H1 (cell line): ENCODE results near the gene MCC. TPM values are rescaled to one million over a fixed set of nuclear protein-coding genes. Genes with fewer than 3 reads are reported as not detected.

ENCODE experiments used
- CTCF ChIA-PET: fragments of 300-600 bp; sonication (Branson Sonifier 250); formaldehyde crosslinking; loops from one replicate; lab custom pipeline; 2021; ENCODE audit not compliant: partially characterized antibody; lab: Charles Lee
- POLR2A ChIA-PET: fragments of 300-600 bp; sonication (Branson Sonifier 250); formaldehyde crosslinking; loops from one replicate; lab custom pipeline; 2021; ENCODE audit warnings: inconsistent platforms; ENCODE audit not compliant: partially characterized antibody; lab: Charles Lee
- DNase-seq, 2 experiments: peaks; one replicate each; pipeline versions ENCODE4 v3.0.0 to v3.0.0-alpha.2; 2010 to 2022; ENCODE audit warnings: low spot score in 2 of 2, low read depth in 1 of 2, mixed read lengths in 1 of 2
- FAIRE-seq: peaks from 2 replicates; lab custom pipeline; 2011; peaks lifted over from hg19 to GRCh38; lab: Jason Lieb, UNC
- H2AFZ ChIP-seq: 2 replicates; pipeline ENCODE4 v1.8.1; 2012; ENCODE audit warnings: low read length, inconsistent platforms
- H2AK5ac ChIP-seq: 2 replicates; pipeline ENCODE4 v1.6.1; 2013; ENCODE audit warnings: low read depth, low read length
- H2BK120ac ChIP-seq: replicated peaks from 2 replicates; pipeline ENCODE3; 2013; ENCODE audit warnings: low read depth, low read length, inconsistent platforms
- H2BK12ac ChIP-seq: 2 replicates; pipeline ENCODE4 v1.6.1; 2013; ENCODE audit warnings: low read depth, low read length
- H2BK15ac ChIP-seq: 2 replicates; pipeline ENCODE4 v1.6.1; 2013; ENCODE audit warnings: low read length
- H2BK20ac ChIP-seq: 2 replicates; pipeline ENCODE4 v1.6.1; 2013; ENCODE audit warnings: low read length
- H2BK5ac ChIP-seq: 2 replicates; pipeline ENCODE4 v1.6.1; 2013; ENCODE audit warnings: low read depth, low read length
- H3K14ac ChIP-seq: 2 replicates; pipeline ENCODE4 v1.6.1; 2013; ENCODE audit warnings: inconsistent platforms; ENCODE audit not compliant: insufficient read length
- H3K18ac ChIP-seq: 2 replicates; pipeline ENCODE4 v1.6.1; 2013; ENCODE audit warnings: low read length; ENCODE audit errors: extremely low read depth
- H3K23ac ChIP-seq: 2 replicates; pipeline ENCODE4 v1.6.1; 2013; ENCODE audit warnings: inconsistent platforms; ENCODE audit not compliant: insufficient read length
- H3K23me2 ChIP-seq: 2 replicates; pipeline ENCODE4 v1.6.1; 2013; ENCODE audit warnings: low read depth, low read length
- H3K27ac ChIP-seq: 2 replicates; pipeline ENCODE4 v1.6.1; 2011; ENCODE audit warnings: low read depth, low read length, inconsistent platforms
- H3K27me3 ChIP-seq, 4 experiments: replicated peaks in 1 of 4; 1 replicate in 1 of 4; 2 replicates in 3 of 4; pipeline versions ENCODE4 v1.6.1 to v1.8.1; 2011 to 2013; ENCODE audit warnings: low read length in 3 of 4, mild to moderate bottlenecking in 3 of 4, inconsistent platforms in 2 of 4, mixed read lengths in 2 of 4, moderate library complexity in 1 of 4; ENCODE audit not compliant: control insufficient read depth in 3 of 4, insufficient read depth in 3 of 4; ENCODE audit errors: extremely low read depth in 1 of 4
- H3K36me3 ChIP-seq, 4 experiments: 2 replicates each; pipeline versions ENCODE4 v1.6.1 to v1.8.1; 2011 to 2013; ENCODE audit warnings: mild to moderate bottlenecking in 4 of 4, low read length in 3 of 4, moderate library complexity in 2 of 4, control low read depth in 1 of 4, inconsistent platforms in 1 of 4; ENCODE audit not compliant: insufficient read depth in 4 of 4, control insufficient read depth in 2 of 4
- H3K4ac ChIP-seq: replicated peaks from 2 replicates; pipeline ENCODE3; 2013; ENCODE audit warnings: low read length, low read depth, mixed read lengths, inconsistent platforms; ENCODE audit not compliant: insufficient read length
- H3K4me1 ChIP-seq, 4 experiments: replicated peaks in 1 of 4; 1 replicate in 1 of 4; 2 replicates in 3 of 4; pipeline versions ENCODE4 v1.6.1 to v1.8.1; 2011 to 2013; ENCODE audit warnings: low read length in 3 of 4, inconsistent platforms in 2 of 4, mixed read lengths in 1 of 4; ENCODE audit not compliant: insufficient read depth in 4 of 4, control insufficient read depth in 3 of 4
- H3K4me2 ChIP-seq, 2 experiments: 2 replicates each; pipeline versions ENCODE4 v1.6.1 to v1.8.1; 2011 to 2013; ENCODE audit warnings: low read depth in 2 of 2, low read length in 2 of 2, control low read depth in 1 of 2, inconsistent platforms in 1 of 2, mild to moderate bottlenecking in 1 of 2; ENCODE audit not compliant: insufficient read depth in 1 of 2
- H3K4me3 ChIP-seq, 4 experiments: fragments of 200-600, 300-600 bp in 1 of 4; sonication (generic), shearing (Covaris generic), sonication (Bioruptor Twin) in 1 of 4; 2 replicates each; pipeline versions ENCODE4 v1.5.1 to v1.8.1; 2011 to 2016; ENCODE audit warnings: low read length in 4 of 4, low read depth in 3 of 4, control low read depth in 2 of 4, inconsistent platforms in 2 of 4, mild to moderate bottlenecking in 2 of 4, mixed read lengths in 1 of 4, moderate library complexity in 1 of 4; ENCODE audit not compliant: insufficient read depth in 2 of 4; ENCODE audit errors: extremely low read depth in 1 of 4
- H3K56ac ChIP-seq: replicated peaks from 2 replicates; pipeline ENCODE3; 2013; ENCODE audit warnings: low read depth, mild to moderate bottlenecking, mixed read lengths, low read length, inconsistent platforms; ENCODE audit not compliant: insufficient read length
- H3K79me1 ChIP-seq: 2 replicates; pipeline ENCODE4 v1.6.1; 2013; ENCODE audit warnings: low read depth, low read length, control low read depth
- H3K79me2 ChIP-seq, 2 experiments: 2 replicates each; pipeline versions ENCODE4 v1.6.1 to v1.8.1; 2012 to 2013; ENCODE audit warnings: low read length in 2 of 2, mild to moderate bottlenecking in 2 of 2, inconsistent platforms in 1 of 2; ENCODE audit not compliant: insufficient read depth in 2 of 2, control insufficient read depth in 1 of 2
- H3K9ac ChIP-seq, 4 experiments: replicated peaks in 1 of 4; 1 replicate in 1 of 4; 2 replicates in 3 of 4; pipeline versions ENCODE4 v1.6.1 to v1.8.1; 2011 to 2013; ENCODE audit warnings: low read depth in 3 of 4, low read length in 3 of 4, control low read depth in 2 of 4, mild to moderate bottlenecking in 2 of 4, moderate library complexity in 2 of 4, inconsistent platforms in 1 of 4; ENCODE audit errors: extremely low read depth in 1 of 4
- H3K9me3 ChIP-seq, 2 experiments: 2 replicates each; pipeline versions ENCODE4 v1.6.1 to v1.8.1; 2012 to 2013; ENCODE audit warnings: mild to moderate bottlenecking in 2 of 2, moderate library complexity in 2 of 2, control low read depth in 1 of 2, inconsistent platforms in 1 of 2, low read depth in 1 of 2, low read length in 1 of 2, mixed read lengths in 1 of 2; ENCODE audit not compliant: insufficient read depth in 2 of 2
- H4K20me1 ChIP-seq, 2 experiments: replicated peaks in 1 of 2; 2 replicates each; pipeline versions ENCODE3 to v1.8.1; 2011 to 2013; ENCODE audit warnings: inconsistent platforms in 2 of 2, low read length in 2 of 2, mild to moderate bottlenecking in 1 of 2; ENCODE audit not compliant: insufficient read depth in 2 of 2, control insufficient read depth in 1 of 2
- H4K5ac ChIP-seq: 2 replicates; pipeline ENCODE4 v1.6.1; 2013; ENCODE audit warnings: low read length, low read depth, mixed read lengths, inconsistent platforms; ENCODE audit not compliant: insufficient read length
- H4K8ac ChIP-seq: 2 replicates; pipeline ENCODE4 v1.8.0; 2013; ENCODE audit warnings: mild to moderate bottlenecking, moderate library complexity, low read length, inconsistent platforms; ENCODE audit not compliant: insufficient read depth; ENCODE audit errors: extremely low read depth
- H4K91ac ChIP-seq: replicated peaks from 2 replicates; pipeline ENCODE3; 2013; ENCODE audit warnings: low read length, mixed read lengths, inconsistent platforms; ENCODE audit not compliant: insufficient read length
- BCL11A ChIP-seq, 2 experiments: IDR thresholded peaks; one replicate each; pipeline ENCODE4 v1.6.1; 2011; ENCODE audit warnings: low read depth in 2 of 2, low read length in 2 of 2, mild to moderate bottlenecking in 2 of 2
- KDM4A ChIP-seq: IDR thresholded peaks from one replicate; pipeline ENCODE4 v1.7.1; 2012; ENCODE audit warnings: low read depth, mild to moderate bottlenecking, moderate library complexity, low read length, inconsistent platforms; ENCODE audit not compliant: severe bottlenecking
- PHF8 ChIP-seq: fragments of 200-600 bp; sonication (generic); conservative IDR thresholded peaks from 2 replicates; pipeline ENCODE4 v1.7.1; 2012; ENCODE audit warnings: low read depth, mild to moderate bottlenecking, inconsistent platforms, low read length, moderate library complexity
- RXRA ChIP-seq: IDR thresholded peaks from 2 replicates; pipeline ENCODE4 v1.6.1; 2011; ENCODE audit warnings: low read depth, mild to moderate bottlenecking, low read length, moderate library complexity; ENCODE audit not compliant: insufficient read depth
- WGBS, 2 experiments: shearing (Covaris generic) in 1 of 2; methylation state at CpG; one replicate each; pipeline versions ENCODE4 v1.1.6 to v1.1.7; 2013 to 2015; ENCODE audit warnings: low lambda C conversion rate in 2 of 2, mixed read lengths in 2 of 2, inconsistent platforms in 1 of 2, low coverage in 1 of 2, missing lambda C conversion rate in 1 of 2; ENCODE audit not compliant: insufficient replicate concordance in 2 of 2, insufficient coverage in 1 of 2, insufficient read length in 1 of 2; ENCODE audit errors: extremely low coverage in 1 of 2, missing lambda C conversion rate in 1 of 2; 5-methylcytosine and 5-hydroxymethylcytosine counted together
- polyA plus RNA-seq, 7 experiments: library from polyadenylated mRNA; depleted of rRNA in 3 of 7; stranded (reverse) in 5 of 7; unstranded in 2 of 7; fragments of >200 nt in 5 of 7; fragments of 200-250 nt in 2 of 7; gene quantifications; 1 replicate in 5 of 7; 2 replicates in 1 of 7; 4 replicates in 1 of 7; pipeline versions ENCODE4 v1.2.1 to v1.2.3, GENCODE V29; 2011 to 2013; ENCODE audit warnings: missing spikeins in 2 of 7, mixed read lengths in 2 of 7
- total RNA-seq: library from RNA; stranded (reverse); fragmentation: NEBNext Ultra II Directional; extraction: Animal tissue kit (Norgen Biotek cat#: 25700); gene quantifications from 2 replicates; pipeline ENCODE4 v1.2.1, GENCODE V29; 2021

The MCC gene
- total and polyA plus RNA-seq, 2 of the 8 experiments (the other 6 are each of a cell fraction or from before 2014, with no cell fraction given), result 2.6 to 18.3 TPM

DNA sequence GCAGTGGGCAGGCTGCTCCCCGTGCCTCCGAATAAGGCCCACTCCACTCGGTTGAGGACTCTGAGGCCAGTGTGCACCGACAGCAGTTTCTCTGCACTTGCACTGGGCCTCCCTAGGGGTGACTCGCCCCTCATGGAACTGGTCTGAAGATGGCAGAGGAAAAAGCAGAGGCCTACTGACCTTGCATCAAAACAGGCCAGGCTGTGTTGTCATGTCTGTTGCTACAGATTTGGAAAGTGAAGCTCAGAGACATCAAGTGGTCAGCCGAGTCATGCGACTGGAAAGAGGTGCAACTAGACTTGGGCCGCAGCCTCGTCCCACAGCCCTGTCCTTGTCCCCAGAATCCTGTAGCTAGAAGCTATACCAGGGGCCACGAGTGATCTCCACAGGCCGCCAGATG is 433.4 kb downstream of the MCC start:
- Histone ChIP-seq H3K36me3 (no peaks in the 10 kb centered on the region), H3K23me2 (no peaks in the 10 kb centered on the region), H2AK5ac (no peak overlapping the region), H3K4ac (no peak overlapping the region), H3K18ac (no peak overlapping the region), H3K4me2 (no peak overlapping the region), H2AFZ (no peak overlapping the region), H3K79me1 (no peaks in the 10 kb centered on the region), H3K9me3 (no peaks in the 10 kb centered on the region), H4K8ac (no peak overlapping the region), H3K56ac (no peak overlapping the region), H2BK120ac (no peak overlapping the region), H4K5ac (no peak overlapping the region), H2BK15ac (no peak overlapping the region), H3K23ac (no peak overlapping the region), H2BK20ac (no peak overlapping the region), H2BK12ac (no peak overlapping the region), H4K91ac (no peak overlapping the region), H3K79me2 (no peaks in the 10 kb centered on the region), H2BK5ac (peak overlapping the region; percentile 22; the same call in 1 of the 2 replicates), H3K27me3 (no peaks in the 10 kb centered on the region), H3K14ac (no peak overlapping the region), H3K4me3 (no peak overlapping the region), H3K27ac (no peak overlapping the region), H3K9ac (no peak overlapping the region), H3K4me1 (no peaks in the 10 kb centered on the region), H4K20me1 (no peaks in the 10 kb centered on the region)
- CTCF ChIA-PET, result interaction anchor here (0.6 to 2.3 kb wide), 4 partner anchors 11 to 334 kb away, joined by 3 to 6 read pairs (median 4); no protein-coding TSS in a partner anchor
- POLR2A ChIA-PET, result no interaction called here
- TF ChIP-seq KDM4A, result no peak
- TF ChIP-seq PHF8, result no peak
- no peak for TF ChIP-seq RXRA
- TF ChIP-seq BCL11A (IDR thresholded peaks at IDR 0.05; ENCODE audit: low read depth in 2 of 2, low read length in 2 of 2), result no peak
- WGBS, 2 experiments, result 94% methylated on average over 11 of the region's 11 CpGs; no CpG with 5 or more reads in 1 of the 2 experiments
- DNase-seq (no peak), FAIRE-seq (no peak)
